ENCODE results near the gene CDKAL1. TPM values are rescaled to one million over a fixed set of nuclear protein-coding genes. Genes with fewer than 3 reads are reported as not detected.

Gene CDKAL1
- total RNA-seq, 1 donor from 2014 or later = 13.4 TPM

GRCh38 chr6:20885076-20885475 is 350.8 kb downstream of the CDKAL1 start:
- TF ChIP-seq, protein P1, sequence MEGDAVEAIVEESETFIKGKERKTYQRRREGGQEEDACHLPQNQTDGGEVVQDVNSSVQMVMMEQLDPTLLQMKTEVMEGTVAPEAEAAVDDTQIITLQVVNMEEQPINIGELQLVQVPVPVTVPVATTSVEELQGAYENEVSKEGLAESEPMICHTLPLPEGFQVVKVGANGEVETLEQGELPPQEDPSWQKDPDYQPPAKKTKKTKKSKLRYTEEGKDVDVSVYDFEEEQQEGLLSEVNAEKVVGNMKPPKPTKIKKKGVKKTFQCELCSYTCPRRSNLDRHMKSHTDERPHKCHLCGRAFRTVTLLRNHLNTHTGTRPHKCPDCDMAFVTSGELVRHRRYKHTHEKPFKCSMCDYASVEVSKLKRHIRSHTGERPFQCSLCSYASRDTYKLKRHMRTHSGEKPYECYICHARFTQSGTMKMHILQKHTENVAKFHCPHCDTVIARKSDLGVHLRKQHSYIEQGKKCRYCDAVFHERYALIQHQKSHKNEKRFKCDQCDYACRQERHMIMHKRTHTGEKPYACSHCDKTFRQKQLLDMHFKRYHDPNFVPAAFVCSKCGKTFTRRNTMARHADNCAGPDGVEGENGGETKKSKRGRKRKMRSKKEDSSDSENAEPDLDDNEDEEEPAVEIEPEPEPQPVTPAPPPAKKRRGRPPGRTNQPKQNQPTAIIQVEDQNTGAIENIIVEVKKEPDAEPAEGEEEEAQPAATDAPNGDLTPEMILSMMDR (IDR thresholded peaks at IDR 0.05; ENCODE audit: insufficient read depth, low read length, severe bottlenecking) = no peak
- Histone ChIP-seq H3K4me3 (ENCODE audit: low read depth, low read length) (no peak overlapping the region), H3K27me3 (ENCODE audit: control insufficient read depth, insufficient read depth, low read length) (no peaks in the 10 kb centered on the region), H3K36me3 (ENCODE audit: control insufficient read depth, insufficient read depth, low read length) (no peaks in the 10 kb centered on the region)
- no peak for DNase-seq (ENCODE audit: low read depth)
- no peak for FAIRE-seq

- Histone ChIP-seq H3K36me3 (ENCODE audit: control insufficient read depth, insufficient read depth, low read length) (no peaks in the 10 kb centered on the region), H3K4me3 (ENCODE audit: low read depth, low read length) (no peak overlapping the region), H3K27me3 (ENCODE audit: control insufficient read depth, insufficient read depth, low read length) (no peaks in the 10 kb centered on the region)
- no peak for FAIRE-seq
- TF ChIP-seq, protein P1 (IDR thresholded peaks at IDR 0.05; ENCODE audit: insufficient read depth, low read length, severe bottlenecking) = no peak
- peak; percentile 71 for DNase-seq (ENCODE audit: low read depth)
Observed at GRCh38 chr6:20891161-20891560, 356.9 kb downstream of the CDKAL1 start.

GRCh38 chr6:20892365-20892764 is 358.1 kb downstream of the CDKAL1 start:
- Histone ChIP-seq H3K36me3 (ENCODE audit: control insufficient read depth, insufficient read depth, low read length) (no peaks in the 10 kb centered on the region), H3K27me3 (ENCODE audit: control insufficient read depth, insufficient read depth, low read length) (no peaks in the 10 kb centered on the region), H3K4me3 (ENCODE audit: low read depth, low read length) (no peak overlapping the region)
- TF ChIP-seq, protein P1 (IDR thresholded peaks at IDR 0.05; ENCODE audit: insufficient read depth, low read length, severe bottlenecking) = no peak
- DNase-seq (ENCODE audit: low read depth) = no peak
- FAIRE-seq = no peak

GRCh38 chr6:20893412-20893811 is 359.2 kb downstream of the CDKAL1 start:
- no peak for FAIRE-seq
- H3K36me3 ChIP-seq (ENCODE audit: control insufficient read depth, insufficient read depth, low read length) = no peaks in the 10 kb centered on the region
- no peaks in the 10 kb centered on the region for H3K27me3 ChIP-seq (ENCODE audit: control insufficient read depth, insufficient read depth, low read length)
- no peak overlapping the region for H3K4me3 ChIP-seq (ENCODE audit: low read depth, low read length)
- DNase-seq (ENCODE audit: low read depth) = no peak
- TF ChIP-seq, protein P1 (IDR thresholded peaks at IDR 0.05; ENCODE audit: insufficient read depth, low read length, severe bottlenecking) = no peak

DNA sequence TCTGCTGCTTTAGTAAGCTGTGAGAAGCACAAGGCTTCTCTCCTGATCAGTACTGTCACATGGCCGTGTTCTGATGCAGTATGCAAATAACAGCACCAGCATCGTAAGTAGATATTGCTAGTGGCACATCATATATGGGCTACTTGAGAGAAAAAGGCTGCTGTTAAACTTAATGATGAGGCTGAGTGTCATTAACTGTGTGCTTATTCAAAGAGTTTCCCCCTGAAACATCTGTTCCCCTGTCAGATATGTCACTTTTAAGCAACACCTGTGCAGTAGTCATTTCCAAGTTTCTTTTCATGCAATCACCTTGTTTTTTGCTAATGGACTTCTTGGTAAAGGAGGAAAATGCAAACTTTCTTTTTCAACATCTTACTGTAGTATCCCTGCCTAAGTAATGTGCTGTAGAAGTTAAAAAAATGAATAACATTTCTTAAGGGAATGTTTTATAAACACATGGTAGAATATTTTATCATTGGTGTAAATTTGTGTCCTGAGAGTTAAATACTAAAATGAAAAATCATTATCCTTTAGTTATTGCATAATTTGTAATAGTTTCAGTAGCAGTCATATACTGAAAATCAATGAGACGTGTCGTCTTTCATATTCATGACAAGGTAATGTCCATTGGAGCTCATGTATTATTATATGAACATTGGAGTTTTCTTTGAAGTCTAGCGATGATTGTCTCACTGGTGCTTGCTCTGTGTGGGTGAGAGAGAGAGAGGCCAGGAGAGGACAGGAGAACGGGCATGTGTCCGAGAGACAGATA is 366.3 kb downstream of the CDKAL1 start:
- FAIRE-seq (no peak), DNase-seq (ENCODE audit: low read depth) (no peak)
- H3K4me3 ChIP-seq (ENCODE audit: low read depth, low read length) = no peak overlapping the region
- no peaks in the 10 kb centered on the region for H3K27me3 ChIP-seq (ENCODE audit: control insufficient read depth, insufficient read depth, low read length)
- no peaks in the 10 kb centered on the region for H3K36me3 ChIP-seq (ENCODE audit: control insufficient read depth, insufficient read depth, low read length)
- TF ChIP-seq, protein P1 (IDR thresholded peaks at IDR 0.05; ENCODE audit: insufficient read depth, low read length, severe bottlenecking) = no peak

DNA sequence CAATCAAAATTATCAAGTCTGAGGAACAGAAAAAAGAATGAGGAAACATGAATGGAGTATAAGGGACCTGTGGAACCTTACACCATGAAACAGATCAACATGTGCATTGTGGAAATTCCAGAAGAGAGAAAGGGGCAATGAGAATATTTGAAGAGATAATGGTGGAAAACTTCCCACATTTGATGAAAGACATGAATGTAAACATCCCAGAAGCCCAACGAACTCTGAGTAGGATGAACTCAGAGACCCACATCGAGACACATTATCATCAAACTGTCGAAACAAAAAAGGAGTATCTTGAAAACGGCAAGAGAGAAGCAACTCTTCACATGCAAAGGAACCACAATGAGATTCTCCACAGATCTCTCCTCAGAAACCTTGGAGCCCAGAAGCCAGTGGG is 371.1 kb downstream of the CDKAL1 start:
- no peak for FAIRE-seq
- H3K4me3 ChIP-seq (ENCODE audit: low read depth, low read length) = no peak overlapping the region
- H3K36me3 ChIP-seq (ENCODE audit: control insufficient read depth, insufficient read depth, low read length) = no peaks in the 10 kb centered on the region
- no peaks in the 10 kb centered on the region for H3K27me3 ChIP-seq (ENCODE audit: control insufficient read depth, insufficient read depth, low read length)
- TF ChIP-seq, protein P1 (IDR thresholded peaks at IDR 0.05; ENCODE audit: insufficient read depth, low read length, severe bottlenecking) = no peak
- DNase-seq (ENCODE audit: low read depth) = no peak
